SK-N-SH treated with all-trans-retinoic acid at 6 μM for 48 hours (cell line): ENCODE results near the gene ATP5IF1.

Source experiments
- ATAC-seq: fragments of 200-7000 bp; cut with Tn5 transposase; 3 replicates; pipeline ENCODE4 v1.9.1; 2020; ENCODE audit warnings: mild to moderate bottlenecking, moderate library complexity
- ARNTL ChIP-seq: fragments of 450-650 bp; formaldehyde crosslinking; IDR thresholded peaks from 2 replicates; pipeline ENCODE4 v1.5.0; 2020; ENCODE audit warnings: low read depth, mild to moderate bottlenecking, moderate library complexity, borderline replicate concordance
- GLIS3 ChIP-seq: fragments of 250-450 bp; sonication (Bioruptor Pico); IDR thresholded peaks from 2 replicates; pipeline ENCODE4 v1.5.0; 2020; ENCODE audit warnings: mild to moderate bottlenecking, moderate library complexity
- PPARA ChIP-seq: fragments of 250-450 bp; sonication (Bioruptor Pico); IDR thresholded peaks from 2 replicates; pipeline ENCODE4 v1.5.0; 2020; ENCODE audit warnings: mild to moderate bottlenecking, borderline replicate concordance
- RARB ChIP-seq: fragments of 250-450 bp; sonication (Bioruptor Pico); IDR thresholded peaks from 2 replicates; pipeline ENCODE4 v1.8.0; 2021; ENCODE audit warnings: mild to moderate bottlenecking, moderate library complexity
- SNAI2 ChIP-seq: fragments of 250-450 bp; sonication (Bioruptor Pico); IDR thresholded peaks from 2 replicates; pipeline ENCODE4 v1.5.0; 2020; ENCODE audit warnings: mild to moderate bottlenecking, moderate library complexity
- TOX ChIP-seq: fragments of 250-450 bp; sonication (Bioruptor Pico); IDR thresholded peaks from 2 replicates; pipeline ENCODE4 v1.8.0; 2021; ENCODE audit warnings: mild to moderate bottlenecking, moderate library complexity, borderline replicate concordance
- ZC3H10 ChIP-seq: fragments of 250-450 bp; sonication (Bioruptor Pico); IDR thresholded peaks from 2 replicates; pipeline ENCODE4 v1.5.1; 2021; ENCODE audit warnings: mild to moderate bottlenecking, moderate library complexity
- ZFP3 ChIP-seq: fragments of 250-450 bp; sonication (Bioruptor Pico); IDR thresholded peaks from 2 replicates; pipeline ENCODE4 v1.5.0; 2020; ENCODE audit warnings: mild to moderate bottlenecking, moderate library complexity
- ZFP30 ChIP-seq: fragments of 450-650 bp; formaldehyde crosslinking; IDR thresholded peaks from 2 replicates; pipeline ENCODE4 v1.5.0; 2022; ENCODE audit warnings: mild to moderate bottlenecking, moderate library complexity
- ZNF70 ChIP-seq: fragments of 450-650 bp; formaldehyde crosslinking; IDR thresholded peaks from 2 replicates; pipeline ENCODE4 v1.5.0; 2020; ENCODE audit warnings: mild to moderate bottlenecking, moderate library complexity
- ZNF8 ChIP-seq: fragments of 450-650 bp; formaldehyde crosslinking; IDR thresholded peaks from 2 replicates; pipeline ENCODE4 v1.5.0; 2020; ENCODE audit warnings: mild to moderate bottlenecking, moderate library complexity
- TF ChIP-seq, protein P1 (sequence below): fragments of 250-450 bp; sonication (Bioruptor Pico); IDR thresholded peaks from 2 replicates; pipeline ENCODE4 v1.5.0; 2020; ENCODE audit warnings: mild to moderate bottlenecking, moderate library complexity
- TF ChIP-seq, protein P2 (sequence below): fragments of 250-450 bp; sonication (Bioruptor Pico); IDR thresholded peaks from 2 replicates; pipeline ENCODE4 v1.5.1; 2020; ENCODE audit warnings: low read depth, mild to moderate bottlenecking, moderate library complexity
- TF ChIP-seq, protein P3 (sequence below): fragments of 250-450 bp; sonication (Bioruptor Pico); IDR thresholded peaks from 2 replicates; pipeline ENCODE4 v1.8.0; 2020; ENCODE audit warnings: mild to moderate bottlenecking, moderate library complexity, borderline replicate concordance
- TF ChIP-seq, protein P4 (sequence below): fragments of 250-450 bp; sonication (Bioruptor Pico); IDR thresholded peaks from 2 replicates; pipeline ENCODE4 v1.5.1; 2021; ENCODE audit warnings: mild to moderate bottlenecking, moderate library complexity
- TF ChIP-seq, protein P5 (sequence below): fragments of 250-450 bp; sonication (Bioruptor Pico); IDR thresholded peaks from 2 replicates; pipeline ENCODE4 v1.8.0; 2021; ENCODE audit warnings: low read depth, mild to moderate bottlenecking, moderate library complexity, borderline replicate concordance

The ATP5IF1 gene

DNA sequence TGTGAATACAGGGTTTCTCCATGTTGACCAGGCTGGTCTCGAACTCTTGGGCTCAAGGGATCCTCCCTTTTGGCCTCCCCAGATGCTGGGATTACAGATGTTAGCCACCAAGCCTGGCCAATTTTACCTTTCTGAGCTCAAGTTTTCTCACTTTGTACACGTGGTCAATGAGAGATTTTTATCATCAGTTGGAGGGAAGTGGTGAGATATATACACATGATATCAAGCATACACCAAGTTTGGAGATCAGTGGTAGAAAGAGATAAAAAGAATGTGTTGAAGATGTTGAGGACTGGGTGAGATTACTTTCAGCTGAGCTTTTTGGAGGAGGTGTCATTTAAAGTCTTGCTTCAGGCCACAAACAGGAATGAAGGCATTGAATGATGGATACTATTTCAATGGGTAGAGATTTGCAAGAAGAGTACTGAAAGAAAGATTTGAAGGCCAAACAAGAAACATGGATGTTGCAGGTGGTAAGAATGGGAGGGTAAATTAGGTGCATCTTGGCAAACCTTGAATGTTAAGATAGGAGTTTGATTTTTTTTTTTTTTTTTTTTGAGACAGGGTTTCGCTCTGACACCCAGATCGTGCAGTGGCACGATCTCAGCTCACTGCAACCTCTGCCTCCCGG is 20.4 kb downstream of the ATP5IF1 start (continued):
- TF ChIP-seq, protein P1, sequence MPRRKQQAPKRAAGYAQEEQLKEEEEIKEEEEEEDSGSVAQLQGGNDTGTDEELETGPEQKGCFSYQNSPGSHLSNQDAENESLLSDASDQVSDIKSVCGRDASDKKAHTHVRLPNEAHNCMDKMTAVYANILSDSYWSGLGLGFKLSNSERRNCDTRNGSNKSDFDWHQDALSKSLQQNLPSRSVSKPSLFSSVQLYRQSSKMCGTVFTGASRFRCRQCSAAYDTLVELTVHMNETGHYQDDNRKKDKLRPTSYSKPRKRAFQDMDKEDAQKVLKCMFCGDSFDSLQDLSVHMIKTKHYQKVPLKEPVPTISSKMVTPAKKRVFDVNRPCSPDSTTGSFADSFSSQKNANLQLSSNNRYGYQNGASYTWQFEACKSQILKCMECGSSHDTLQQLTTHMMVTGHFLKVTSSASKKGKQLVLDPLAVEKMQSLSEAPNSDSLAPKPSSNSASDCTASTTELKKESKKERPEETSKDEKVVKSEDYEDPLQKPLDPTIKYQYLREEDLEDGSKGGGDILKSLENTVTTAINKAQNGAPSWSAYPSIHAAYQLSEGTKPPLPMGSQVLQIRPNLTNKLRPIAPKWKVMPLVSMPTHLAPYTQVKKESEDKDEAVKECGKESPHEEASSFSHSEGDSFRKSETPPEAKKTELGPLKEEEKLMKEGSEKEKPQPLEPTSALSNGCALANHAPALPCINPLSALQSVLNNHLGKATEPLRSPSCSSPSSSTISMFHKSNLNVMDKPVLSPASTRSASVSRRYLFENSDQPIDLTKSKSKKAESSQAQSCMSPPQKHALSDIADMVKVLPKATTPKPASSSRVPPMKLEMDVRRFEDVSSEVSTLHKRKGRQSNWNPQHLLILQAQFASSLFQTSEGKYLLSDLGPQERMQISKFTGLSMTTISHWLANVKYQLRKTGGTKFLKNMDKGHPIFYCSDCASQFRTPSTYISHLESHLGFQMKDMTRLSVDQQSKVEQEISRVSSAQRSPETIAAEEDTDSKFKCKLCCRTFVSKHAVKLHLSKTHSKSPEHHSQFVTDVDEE: no peak
- no peak for TF ChIP-seq RARB (CRISPR knock-in tag)
- TF ChIP-seq, protein P2, sequence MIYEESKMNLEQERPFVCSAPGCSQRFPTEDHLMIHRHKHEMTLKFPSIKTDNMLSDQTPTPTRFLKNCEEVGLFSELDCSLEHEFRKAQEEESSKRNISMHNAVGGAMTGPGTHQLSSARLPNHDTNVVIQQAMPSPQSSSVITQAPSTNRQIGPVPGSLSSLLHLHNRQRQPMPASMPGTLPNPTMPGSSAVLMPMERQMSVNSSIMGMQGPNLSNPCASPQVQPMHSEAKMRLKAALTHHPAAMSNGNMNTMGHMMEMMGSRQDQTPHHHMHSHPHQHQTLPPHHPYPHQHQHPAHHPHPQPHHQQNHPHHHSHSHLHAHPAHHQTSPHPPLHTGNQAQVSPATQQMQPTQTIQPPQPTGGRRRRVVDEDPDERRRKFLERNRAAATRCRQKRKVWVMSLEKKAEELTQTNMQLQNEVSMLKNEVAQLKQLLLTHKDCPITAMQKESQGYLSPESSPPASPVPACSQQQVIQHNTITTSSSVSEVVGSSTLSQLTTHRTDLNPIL: no peak

DNA sequence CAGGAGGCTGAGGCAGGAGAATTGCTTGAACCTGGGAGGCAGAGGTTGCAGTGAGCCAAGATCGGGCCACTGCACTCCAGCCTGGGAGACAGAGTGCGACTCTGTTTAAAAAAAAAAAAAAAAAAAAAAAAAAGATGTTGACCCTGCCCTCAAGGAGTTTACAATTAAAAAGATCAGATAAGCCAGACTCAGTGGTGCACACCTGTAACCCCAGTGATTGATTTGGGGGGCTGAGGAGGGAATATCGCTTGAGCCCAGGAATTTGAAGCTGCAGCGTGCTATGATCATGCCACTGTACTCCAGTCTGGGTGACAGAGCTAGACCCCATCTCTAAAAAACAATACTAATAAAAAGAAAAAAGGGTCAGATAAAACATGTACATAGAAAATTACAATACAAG is 21.8 kb downstream of the ATP5IF1 start:
- no peak for ATAC-seq
- TF ChIP-seq, protein P3, sequence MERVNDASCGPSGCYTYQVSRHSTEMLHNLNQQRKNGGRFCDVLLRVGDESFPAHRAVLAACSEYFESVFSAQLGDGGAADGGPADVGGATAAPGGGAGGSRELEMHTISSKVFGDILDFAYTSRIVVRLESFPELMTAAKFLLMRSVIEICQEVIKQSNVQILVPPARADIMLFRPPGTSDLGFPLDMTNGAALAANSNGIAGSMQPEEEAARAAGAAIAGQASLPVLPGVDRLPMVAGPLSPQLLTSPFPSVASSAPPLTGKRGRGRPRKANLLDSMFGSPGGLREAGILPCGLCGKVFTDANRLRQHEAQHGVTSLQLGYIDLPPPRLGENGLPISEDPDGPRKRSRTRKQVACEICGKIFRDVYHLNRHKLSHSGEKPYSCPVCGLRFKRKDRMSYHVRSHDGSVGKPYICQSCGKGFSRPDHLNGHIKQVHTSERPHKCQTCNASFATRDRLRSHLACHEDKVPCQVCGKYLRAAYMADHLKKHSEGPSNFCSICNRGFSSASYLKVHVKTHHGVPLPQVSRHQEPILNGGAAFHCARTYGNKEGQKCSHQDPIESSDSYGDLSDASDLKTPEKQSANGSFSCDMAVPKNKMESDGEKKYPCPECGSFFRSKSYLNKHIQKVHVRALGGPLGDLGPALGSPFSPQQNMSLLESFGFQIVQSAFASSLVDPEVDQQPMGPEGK: no peak
- no peak for TF ChIP-seq ZFP3 (CRISPR knock-in tag)
- TF ChIP-seq, protein P4, sequence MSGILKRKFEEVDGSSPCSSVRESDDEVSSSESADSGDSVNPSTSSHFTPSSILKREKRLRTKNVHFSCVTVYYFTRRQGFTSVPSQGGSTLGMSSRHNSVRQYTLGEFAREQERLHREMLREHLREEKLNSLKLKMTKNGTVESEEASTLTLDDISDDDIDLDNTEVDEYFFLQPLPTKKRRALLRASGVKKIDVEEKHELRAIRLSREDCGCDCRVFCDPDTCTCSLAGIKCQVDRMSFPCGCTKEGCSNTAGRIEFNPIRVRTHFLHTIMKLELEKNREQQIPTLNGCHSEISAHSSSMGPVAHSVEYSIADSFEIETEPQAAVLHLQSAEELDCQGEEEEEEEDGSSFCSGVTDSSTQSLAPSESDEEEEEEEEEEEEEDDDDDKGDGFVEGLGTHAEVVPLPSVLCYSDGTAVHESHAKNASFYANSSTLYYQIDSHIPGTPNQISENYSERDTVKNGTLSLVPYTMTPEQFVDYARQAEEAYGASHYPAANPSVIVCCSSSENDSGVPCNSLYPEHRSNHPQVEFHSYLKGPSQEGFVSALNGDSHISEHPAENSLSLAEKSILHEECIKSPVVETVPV: no peak
- TF ChIP-seq PPARA (CRISPR knock-in tag): no peak
- no peak for TF ChIP-seq ZNF8 (CRISPR knock-in tag)
- TF ChIP-seq RARB (CRISPR knock-in tag): no peak
- TF ChIP-seq, protein P5, sequence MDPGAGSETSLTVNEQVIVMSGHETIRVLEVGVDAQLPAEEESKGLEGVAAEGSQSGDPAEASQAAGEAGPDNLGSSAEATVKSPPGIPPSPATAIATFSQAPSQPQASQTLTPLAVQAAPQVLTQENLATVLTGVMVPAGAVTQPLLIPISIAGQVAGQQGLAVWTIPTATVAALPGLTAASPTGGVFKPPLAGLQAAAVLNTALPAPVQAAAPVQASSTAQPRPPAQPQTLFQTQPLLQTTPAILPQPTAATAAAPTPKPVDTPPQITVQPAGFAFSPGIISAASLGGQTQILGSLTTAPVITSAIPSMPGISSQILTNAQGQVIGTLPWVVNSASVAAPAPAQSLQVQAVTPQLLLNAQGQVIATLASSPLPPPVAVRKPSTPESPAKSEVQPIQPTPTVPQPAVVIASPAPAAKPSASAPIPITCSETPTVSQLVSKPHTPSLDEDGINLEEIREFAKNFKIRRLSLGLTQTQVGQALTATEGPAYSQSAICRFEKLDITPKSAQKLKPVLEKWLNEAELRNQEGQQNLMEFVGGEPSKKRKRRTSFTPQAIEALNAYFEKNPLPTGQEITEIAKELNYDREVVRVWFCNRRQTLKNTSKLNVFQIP (CRISPR knock-in tag): no peak
- no peak for TF ChIP-seq TOX
- no peak for TF ChIP-seq SNAI2
- TF ChIP-seq, protein P2: no peak
- no peak for TF ChIP-seq ZNF70
- TF ChIP-seq ZC3H10: no peak
- TF ChIP-seq ZFP30: no peak
- TF ChIP-seq, protein P1: no peak
- no peak for TF ChIP-seq ARNTL (CRISPR knock-in tag)
- no peak for TF ChIP-seq GLIS3 (CRISPR knock-in tag)
